Adrenal gland (tissue), 5 donors: ENCODE results near the gene ERVK3-1.

Source experiments
- POLR2A ChIP-seq, 2 donors: fragments of 450-650 bp; IDR thresholded peaks; one replicate each; pipeline ENCODE4 v1.6.1; 2017; ENCODE audit warnings: antibody characterized with exemption in 2 of 2, mild to moderate bottlenecking in 2 of 2, moderate library complexity in 1 of 2
- TF ChIP-seq, protein P1 (sequence below), 6 experiments: fragments of 450-650 bp in 4 of 6; fragments of 200-600 bp in 2 of 6; sonication (generic) in 1 of 6; IDR thresholded peaks; 1 replicate in 5 of 6; 2 replicates in 1 of 6; pipeline versions ENCODE4 v1.5.1 to v1.8.0; 2016 to 2021; ENCODE audit warnings: antibody characterized with exemption in 6 of 6, mild to moderate bottlenecking in 2 of 6, moderate library complexity in 1 of 6
- donor health status: DM: no; HTN: no; CAD: no.

DNA sequence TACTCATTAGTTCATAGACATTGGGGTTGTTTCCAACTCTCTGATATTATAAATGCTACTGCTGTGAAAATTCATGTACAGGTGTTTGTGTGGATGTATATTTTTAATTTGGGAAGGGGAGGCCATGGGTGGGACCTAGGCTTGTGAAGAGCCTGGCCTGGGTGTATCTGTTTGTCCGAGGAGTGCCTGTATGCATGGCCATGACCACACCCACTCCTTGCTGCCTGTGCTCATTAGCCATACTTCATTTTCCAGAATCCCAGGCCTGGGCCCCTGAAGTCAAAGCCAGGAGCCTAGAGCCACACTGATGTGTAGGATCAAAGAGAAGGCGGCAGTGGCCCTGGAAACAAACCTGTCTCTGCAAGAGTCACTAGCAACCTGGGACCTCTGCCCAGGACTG, 10.4 kb downstream of the ERVK3-1 start:
- TF ChIP-seq, protein P1, sequence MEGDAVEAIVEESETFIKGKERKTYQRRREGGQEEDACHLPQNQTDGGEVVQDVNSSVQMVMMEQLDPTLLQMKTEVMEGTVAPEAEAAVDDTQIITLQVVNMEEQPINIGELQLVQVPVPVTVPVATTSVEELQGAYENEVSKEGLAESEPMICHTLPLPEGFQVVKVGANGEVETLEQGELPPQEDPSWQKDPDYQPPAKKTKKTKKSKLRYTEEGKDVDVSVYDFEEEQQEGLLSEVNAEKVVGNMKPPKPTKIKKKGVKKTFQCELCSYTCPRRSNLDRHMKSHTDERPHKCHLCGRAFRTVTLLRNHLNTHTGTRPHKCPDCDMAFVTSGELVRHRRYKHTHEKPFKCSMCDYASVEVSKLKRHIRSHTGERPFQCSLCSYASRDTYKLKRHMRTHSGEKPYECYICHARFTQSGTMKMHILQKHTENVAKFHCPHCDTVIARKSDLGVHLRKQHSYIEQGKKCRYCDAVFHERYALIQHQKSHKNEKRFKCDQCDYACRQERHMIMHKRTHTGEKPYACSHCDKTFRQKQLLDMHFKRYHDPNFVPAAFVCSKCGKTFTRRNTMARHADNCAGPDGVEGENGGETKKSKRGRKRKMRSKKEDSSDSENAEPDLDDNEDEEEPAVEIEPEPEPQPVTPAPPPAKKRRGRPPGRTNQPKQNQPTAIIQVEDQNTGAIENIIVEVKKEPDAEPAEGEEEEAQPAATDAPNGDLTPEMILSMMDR (IDR thresholded peaks at IDR 0.05), result no peak
- no peak for TF ChIP-seq POLR2A (IDR thresholded peaks at IDR 0.05)
